ENCODE measurements around the gene PYDC1. TPM values are rescaled to one million over a fixed set of nuclear protein-coding genes. Genes with fewer than 3 reads are reported as not detected.

PYDC1 gene
- total and polyA plus RNA-seq, 2 of the 13 experiments (the other 11 are each of a cell fraction or from before 2014, with no cell fraction given): not detected

- TF ChIP-seq ZNF446 (CRISPR knock-in tag; IDR thresholded peaks at IDR 0.05): 0 out of 2 replicates have a peak, but pooled peaks have one; percentile 46
- 0 out of 2 replicates have a peak, but pooled peaks have one; percentile 6 for TF ChIP-seq PATZ1 (CRISPR knock-in tag; IDR thresholded peaks at IDR 0.05)
- TF ChIP-seq ARNT2 (CRISPR knock-in tag; IDR thresholded peaks at IDR 0.05; ENCODE audit: low read depth): 0 out of 2 replicates have a peak, but pooled peaks have one; percentile 14
- TF ChIP-seq, protein P1, sequence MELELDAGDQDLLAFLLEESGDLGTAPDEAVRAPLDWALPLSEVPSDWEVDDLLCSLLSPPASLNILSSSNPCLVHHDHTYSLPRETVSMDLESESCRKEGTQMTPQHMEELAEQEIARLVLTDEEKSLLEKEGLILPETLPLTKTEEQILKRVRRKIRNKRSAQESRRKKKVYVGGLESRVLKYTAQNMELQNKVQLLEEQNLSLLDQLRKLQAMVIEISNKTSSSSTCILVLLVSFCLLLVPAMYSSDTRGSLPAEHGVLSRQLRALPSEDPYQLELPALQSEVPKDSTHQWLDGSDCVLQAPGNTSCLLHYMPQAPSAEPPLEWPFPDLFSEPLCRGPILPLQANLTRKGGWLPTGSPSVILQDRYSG (CRISPR knock-in tag; IDR thresholded peaks at IDR 0.05): no peak
- TF ChIP-seq BRD4 (CRISPR knock-in tag; IDR thresholded peaks at IDR 0.05): peak; percentile 31; the same call in 1 of the 2 replicates
- 0 out of 2 replicates have a peak, but pooled peaks have one; percentile 62 for TF ChIP-seq HES4 (CRISPR knock-in tag; IDR thresholded peaks at IDR 0.05; ENCODE audit: borderline replicate concordance)
- TF ChIP-seq ZNF777 (CRISPR knock-in tag; IDR thresholded peaks at IDR 0.05): peak; percentile 88
- TF ChIP-seq ZNF607 (CRISPR knock-in tag; IDR thresholded peaks at IDR 0.05; ENCODE audit: borderline replicate concordance): peak; percentile 57
- no peak for TF ChIP-seq ZBED4 (CRISPR knock-in tag; IDR thresholded peaks at IDR 0.05; ENCODE audit: borderline replicate concordance)
- peak; percentile 59; the same call in 1 of the 2 replicates for TF ChIP-seq GABPB1 (CRISPR knock-in tag; IDR thresholded peaks at IDR 0.05)
- TF ChIP-seq ZNF432 (CRISPR knock-in tag; IDR thresholded peaks at IDR 0.05; ENCODE audit: borderline replicate concordance): no peak
- TF ChIP-seq PHF8 (CRISPR knock-in tag; IDR thresholded peaks at IDR 0.05): peak; percentile 54
- peak; percentile 16 for TF ChIP-seq YY1 (IDR thresholded peaks at IDR 0.05; ENCODE audit: insufficient read depth, insufficient replicate concordance, low read depth, low read length)
- TF ChIP-seq XRCC5 (optimal IDR thresholded peaks at IDR 0.05; ENCODE audit: low read length): peak; percentile 16
- TF ChIP-seq ZNF484 (CRISPR knock-in tag; IDR thresholded peaks at IDR 0.05; ENCODE audit: borderline replicate concordance, low read depth): 0 out of 2 replicates have a peak, but pooled peaks have one; percentile 17
Measured at GRCh38 chr16:31202414-31203375, 14.2 kb downstream of the PYDC1 start, which contains the start of gene PYCARD (continued).

All from HepG2 (cell line).